H1 (cell line): ENCODE data around the gene EVPLL. TPM values are rescaled to one million over a fixed set of nuclear protein-coding genes. Genes with fewer than 3 reads are reported as not detected.

Source experiments
- BACH1 ChIP-seq: IDR thresholded peaks from 2 replicates; pipeline ENCODE4 v1.6.1; 2012; ENCODE audit warnings: low read length, improper control_type of control experiment
- CREB1 ChIP-seq: IDR thresholded peaks from 2 replicates; pipeline ENCODE4 v1.6.1; 2012; ENCODE audit warnings: inconsistent platforms
- EZH2 ChIP-seq: fragments of 200-600 bp; sonication (generic); IDR thresholded peaks from 2 replicates; pipeline ENCODE4 v1.7.1; 2012; ENCODE audit warnings: low read depth, mild to moderate bottlenecking, moderate library complexity, low read length, inconsistent platforms; ENCODE audit not compliant: severe bottlenecking
- TCF12 ChIP-seq: IDR thresholded peaks from 2 replicates; pipeline ENCODE4 v1.6.1; 2011; ENCODE audit warnings: low read depth, mild to moderate bottlenecking, low read length
- polyA plus RNA-seq, 7 experiments: library from polyadenylated mRNA; depleted of rRNA in 3 of 7; stranded (reverse) in 5 of 7; unstranded in 2 of 7; fragments of >200 nt in 5 of 7; fragments of 200-250 nt in 2 of 7; gene quantifications; 1 replicate in 5 of 7; 2 replicates in 1 of 7; 4 replicates in 1 of 7; pipeline versions ENCODE4 v1.2.1 to v1.2.3, GENCODE V29; 2011 to 2013; ENCODE audit warnings: missing spikeins in 2 of 7, mixed read lengths in 2 of 7
- total RNA-seq: library from RNA; stranded (reverse); fragmentation: NEBNext Ultra II Directional; extraction: Animal tissue kit (Norgen Biotek cat#: 25700); gene quantifications from 2 replicates; pipeline ENCODE4 v1.2.1, GENCODE V29; 2021

Gene EVPLL
- total and polyA plus RNA-seq, 2 of the 8 experiments (the other 6 are each of a cell fraction or from before 2014, with no cell fraction given) = 0.06 TPM; not detected in 1

- TF ChIP-seq TCF12 (no peak), EZH2 (no peak), BACH1 (no peak), CREB1 (no peak)
These were observed 5.0 kb downstream of the EVPLL start (continued) for GRCh38 chr17:18382441-18383078.
